Esophagus squamous epithelium (tissue), 4 donors: Measurements from ENCODE around the gene ZNF79.

Experiments
- CTCF ChIP-seq, 6 experiments: fragments of 450-650 bp in 4 of 6; fragments of 200-600 bp in 2 of 6; sonication (generic) in 2 of 6; IDR thresholded peaks; one replicate each; pipeline ENCODE4 v1.5.1; 2016 to 2019; ENCODE audit warnings: antibody characterized with exemption in 6 of 6, mild to moderate bottlenecking in 4 of 6, moderate library complexity in 4 of 6
- POLR2A ChIP-seq, 4 donors: fragments of 450-650 bp; IDR thresholded peaks; one replicate each; pipeline ENCODE4 v1.6.1; 2017; ENCODE audit warnings: antibody characterized with exemption in 4 of 4, mild to moderate bottlenecking in 4 of 4, moderate library complexity in 3 of 4

GRCh38 chr9:127395497-127396252 is 28.5 kb upstream of the ZNF79 start:
- no peak for TF ChIP-seq POLR2A (IDR thresholded peaks at IDR 0.05)
- no peak for TF ChIP-seq CTCF (IDR thresholded peaks at IDR 0.05)
